Lower leg skin (tissue), 4 donors: ENCODE measurements around the gene ZFYVE19. TPM values are rescaled to one million over a fixed set of nuclear protein-coding genes. Genes with fewer than 3 reads are reported as not detected.

Experiments used
- DNase-seq, 2 donors: peaks; one replicate each; pipeline ENCODE4 v3.0.0-alpha.2; 2019; ENCODE audit warnings: low spot score in 2 of 2
- H3K4me3 ChIP-seq: fragments of 200-600 bp; sonication (generic); 2 replicates; pipeline ENCODE4 v1.5.1; 2017; ENCODE audit warnings: mild to moderate bottlenecking, low read depth; ENCODE audit not compliant: poor library complexity, severe bottlenecking
- POLR2A ChIP-seq, 2 donors: fragments of 450-650 bp; IDR thresholded peaks; one replicate each; pipeline ENCODE4 v1.6.1; 2016 to 2017; ENCODE audit warnings: antibody characterized with exemption in 2 of 2, mild to moderate bottlenecking in 1 of 2, moderate library complexity in 1 of 2
- WGBS, 2 donors: methylation state at CpG; one replicate each; pipeline ENCODE4 v1.1.5; 2018; 5-methylcytosine and 5-hydroxymethylcytosine counted together
- intact Hi-C: fragments of 100-400 bp; cut with DNase I; formaldehyde crosslinking; loops from one replicate; pipeline ENCODE4 v1.15.0; 2023; ENCODE audit warnings: low total_unique reads
- total RNA-seq, 4 donors: library from RNA; depleted of rRNA; stranded (reverse); fragments of >200 nt; gene quantifications; one replicate each; pipeline ENCODE4 v1.1.0, GENCODE V29; 2016
- TF ChIP-seq, protein P1 (sequence below), 3 donors: fragments of 450-650 bp; IDR thresholded peaks; one replicate each; pipeline ENCODE4 v1.5.1; 2016; ENCODE audit warnings: antibody characterized with exemption in 3 of 3, mild to moderate bottlenecking in 3 of 3, moderate library complexity in 2 of 3

The ZFYVE19 gene
- total RNA-seq, 4 donors from 2014 or later = 30.9 to 65.7 (median 35.4) TPM

DNA sequence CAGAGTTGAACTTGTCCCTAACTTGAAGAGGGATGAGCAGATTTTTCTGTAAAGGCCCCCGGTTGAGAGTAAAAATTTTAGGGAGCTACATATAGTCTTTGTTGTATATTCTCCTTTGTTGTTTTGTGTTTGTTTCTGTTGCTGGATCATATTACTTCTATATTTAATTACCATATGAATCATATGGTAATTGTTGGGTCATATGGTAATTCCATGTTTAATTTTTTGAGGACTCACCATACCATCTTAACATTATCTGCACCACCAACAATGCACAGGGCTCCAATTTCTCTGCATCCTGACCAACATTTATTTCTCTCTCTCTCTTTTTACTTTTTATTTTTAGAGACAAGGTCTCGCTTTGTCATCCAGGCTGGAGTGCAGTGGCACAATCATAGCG lies 7.4 kb upstream of the ZFYVE19 start:
- TF ChIP-seq, protein P1, sequence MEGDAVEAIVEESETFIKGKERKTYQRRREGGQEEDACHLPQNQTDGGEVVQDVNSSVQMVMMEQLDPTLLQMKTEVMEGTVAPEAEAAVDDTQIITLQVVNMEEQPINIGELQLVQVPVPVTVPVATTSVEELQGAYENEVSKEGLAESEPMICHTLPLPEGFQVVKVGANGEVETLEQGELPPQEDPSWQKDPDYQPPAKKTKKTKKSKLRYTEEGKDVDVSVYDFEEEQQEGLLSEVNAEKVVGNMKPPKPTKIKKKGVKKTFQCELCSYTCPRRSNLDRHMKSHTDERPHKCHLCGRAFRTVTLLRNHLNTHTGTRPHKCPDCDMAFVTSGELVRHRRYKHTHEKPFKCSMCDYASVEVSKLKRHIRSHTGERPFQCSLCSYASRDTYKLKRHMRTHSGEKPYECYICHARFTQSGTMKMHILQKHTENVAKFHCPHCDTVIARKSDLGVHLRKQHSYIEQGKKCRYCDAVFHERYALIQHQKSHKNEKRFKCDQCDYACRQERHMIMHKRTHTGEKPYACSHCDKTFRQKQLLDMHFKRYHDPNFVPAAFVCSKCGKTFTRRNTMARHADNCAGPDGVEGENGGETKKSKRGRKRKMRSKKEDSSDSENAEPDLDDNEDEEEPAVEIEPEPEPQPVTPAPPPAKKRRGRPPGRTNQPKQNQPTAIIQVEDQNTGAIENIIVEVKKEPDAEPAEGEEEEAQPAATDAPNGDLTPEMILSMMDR (IDR thresholded peaks at IDR 0.05) = no peak
- TF ChIP-seq POLR2A (IDR thresholded peaks at IDR 0.05) = no peak
- 85 to 88% methylated on average over 3 of the region's 3 CpGs for WGBS, 2 donors
- intact Hi-C loops = no loop called here
- no peak for DNase-seq
- no peak overlapping the region for H3K4me3 ChIP-seq

GRCh38 chr15:40803076-40803475 lies 3.8 kb upstream of the ZFYVE19 start:
- DNase-seq = no peak
- intact Hi-C loops = no loop called here

DNA sequence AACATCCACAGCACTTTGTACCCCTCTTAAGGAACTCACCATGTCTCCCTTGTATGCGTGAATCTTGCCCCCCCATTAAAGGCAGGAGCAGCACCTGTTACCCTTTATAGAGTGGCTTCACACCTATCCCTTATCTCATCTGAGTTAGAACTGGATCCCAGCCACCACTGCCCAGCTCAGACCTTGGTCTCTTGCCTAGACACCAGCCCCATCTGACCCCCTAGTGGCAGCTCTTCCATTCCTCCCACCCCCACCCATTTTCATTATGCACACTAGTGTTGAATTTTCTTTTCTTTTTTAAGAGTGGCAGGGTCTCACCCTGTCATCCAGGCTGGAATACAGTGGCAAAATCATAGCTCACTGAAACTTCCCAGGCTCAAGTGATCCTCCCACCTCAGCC lies 3.2 kb upstream of the ZFYVE19 start:
- no peak overlapping the region for H3K4me3 ChIP-seq
- TF ChIP-seq POLR2A (IDR thresholded peaks at IDR 0.05) = no peak
- TF ChIP-seq, protein P1 (IDR thresholded peaks at IDR 0.05) = no peak
- DNase-seq = no peak
- 90 to 96% methylated on average over 1 of the region's 1 CpG for WGBS, 2 donors
- intact Hi-C loops = no loop called here

More at GRCh38 chr15:40803076-40803475, 3.8 kb upstream of the ZFYVE19 start:
- TF ChIP-seq POLR2A (IDR thresholded peaks at IDR 0.05) = no peak
- TF ChIP-seq, protein P1 (IDR thresholded peaks at IDR 0.05) = no peak
- WGBS, 2 donors = 90 to 94% methylated on average over 2 of the region's 2 CpGs
- H3K4me3 ChIP-seq = no peak overlapping the region

DNA sequence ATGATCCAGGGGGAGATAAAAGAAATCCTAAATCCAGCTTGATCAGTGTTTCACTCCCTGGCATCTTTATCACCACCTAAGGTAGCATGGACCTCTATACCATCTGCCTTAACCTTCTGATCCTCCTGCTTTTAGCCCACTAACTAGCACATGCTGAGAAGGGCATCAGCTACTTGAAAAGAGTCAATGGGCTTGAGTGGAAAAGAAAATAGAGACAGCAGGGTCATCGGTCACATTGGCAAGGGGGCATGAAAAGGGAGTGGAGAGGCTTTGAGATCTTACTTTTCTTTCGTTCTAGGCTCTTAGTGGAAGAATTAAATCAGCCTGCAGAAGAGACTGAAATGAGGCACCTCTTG lies 239 bp upstream of the ZFYVE19 start:
- no peak for DNase-seq
- TF ChIP-seq POLR2A (IDR thresholded peaks at IDR 0.05) = no peak
- TF ChIP-seq, protein P1 (IDR thresholded peaks at IDR 0.05) = no peak
- H3K4me3 ChIP-seq = peak overlapping the region; percentile 94
- 0 to 2% methylated on average over 2 of the region's 2 CpGs for WGBS, 2 donors
- intact Hi-C loops = no loop called here

DNA sequence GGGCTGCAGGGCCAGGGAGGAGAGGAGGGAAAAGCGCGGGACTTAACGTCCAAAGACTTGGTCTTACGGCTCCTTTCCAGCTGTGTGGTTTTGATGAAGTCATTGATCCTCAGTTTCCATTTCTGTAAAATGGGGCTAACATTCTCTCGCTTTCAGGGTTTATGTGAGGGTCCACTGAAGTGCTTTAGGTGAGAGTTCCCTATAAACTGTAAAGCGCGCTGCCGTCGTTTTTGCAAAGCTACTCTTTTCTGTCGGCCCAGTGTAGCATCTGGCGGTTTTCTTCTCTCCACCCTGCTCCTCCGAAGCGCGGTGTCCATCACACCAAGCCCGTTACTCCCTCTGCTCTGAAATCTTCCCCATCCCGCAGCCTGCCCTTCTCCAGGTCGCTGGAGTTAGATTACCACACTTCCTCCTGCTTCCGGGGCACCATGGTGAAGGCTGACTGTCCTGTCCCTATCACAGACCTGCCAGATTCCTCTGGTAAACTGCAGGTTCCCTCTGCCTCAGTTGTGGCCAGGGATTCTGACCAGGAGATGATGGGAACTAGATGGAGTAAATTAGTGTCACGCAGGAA lies 1.1 kb downstream of the ZFYVE19 start:
- peak overlapping the region; percentile 94 for H3K4me3 ChIP-seq
- TF ChIP-seq POLR2A (IDR thresholded peaks at IDR 0.05) = no peak
- intact Hi-C loops = no loop called here
- no peak for DNase-seq
- WGBS, 2 donors = 6 to 55% methylated on average over 19 of the region's 19 CpGs

GRCh38 chr15:40808861-40809450 lies 2.1 kb downstream of the ZFYVE19 start:
- WGBS, 2 donors = 72 to 78% methylated on average over 8 of the region's 8 CpGs
- intact Hi-C loops = no loop called here
- TF ChIP-seq POLR2A (IDR thresholded peaks at IDR 0.05) = no peak
- no peak overlapping the region for H3K4me3 ChIP-seq
- DNase-seq = no peak
